OCI-LY7 (cell line): Measurements from ENCODE around the gene PCBD1. TPM values are rescaled to one million over a fixed set of nuclear protein-coding genes. Genes with fewer than 3 reads are reported as not detected.

Experiments used
- BruUV-seq: library from RNA; stranded (reverse); fragments of 400-500 nt; replicated peaks from 2 replicates; lab custom pipeline; 2021; lab: Mats Ljungman, UMichigan
- CTCF ChIA-PET: fragments of 300-600 bp; sonication (Branson Sonifier 250); formaldehyde crosslinking; loops from one replicate; lab custom pipeline; 2022; ENCODE audit warnings: antibody characterized with exemption; ENCODE audit not compliant: unreplicated experiment; lab: Charles Lee
- POLR2A ChIA-PET: fragments of 300-600 bp; sonication (Branson Sonifier 250); formaldehyde crosslinking; loops from one replicate; lab custom pipeline; 2022; ENCODE audit warnings: antibody characterized with exemption; lab: Charles Lee
- DNase-seq: peaks from one replicate; pipeline ENCODE4 v3.0.0-alpha.2; 2015; ENCODE audit warnings: low spot score
- H2AFZ ChIP-seq: fragments of 200-600 bp; sonication (generic), shearing (Covaris generic); 2 replicates; pipeline ENCODE4 v1.6.1; 2014; ENCODE audit warnings: mild to moderate bottlenecking, antibody characterized with exemption, low read length, moderate library complexity
- H3K27ac ChIP-seq: fragments of 200-600 bp; sonication (generic); 2 replicates; pipeline ENCODE4 v1.5.1; 2014; ENCODE audit warnings: mixed run types, low read depth, mild to moderate bottlenecking, moderate library complexity, low read length, inconsistent platforms; ENCODE audit not compliant: poor library complexity, severe bottlenecking
- H3K36me3 ChIP-seq: fragments of 200-600 bp; sonication (generic); 2 replicates; pipeline ENCODE4 v1.6.1; 2014; ENCODE audit warnings: mild to moderate bottlenecking, antibody characterized with exemption, low read length, moderate library complexity, mixed read lengths; ENCODE audit not compliant: insufficient read depth
- H3K4me1 ChIP-seq: fragments of 200-600 bp; sonication (generic); 2 replicates; pipeline ENCODE4 v1.5.1; 2014; ENCODE audit warnings: mild to moderate bottlenecking, low read length; ENCODE audit not compliant: insufficient read depth, poor library complexity, severe bottlenecking
- H3K4me2 ChIP-seq: fragments of 200-600 bp; sonication (generic); 2 replicates; pipeline ENCODE4 v1.6.1; 2014; ENCODE audit warnings: mild to moderate bottlenecking, low read length
- H3K4me3 ChIP-seq: fragments of 200-600 bp; sonication (generic); 2 replicates; pipeline ENCODE4 v1.5.1; 2014; ENCODE audit warnings: mild to moderate bottlenecking, low read depth, low read length; ENCODE audit not compliant: poor library complexity, severe bottlenecking
- H3K79me2 ChIP-seq: fragments of 200-600 bp; sonication (generic); 2 replicates; pipeline ENCODE4 v1.6.1; 2016; ENCODE audit warnings: low read depth, mild to moderate bottlenecking, low read length, moderate library complexity, mixed read lengths; ENCODE audit not compliant: insufficient read depth
- H3K9me2 ChIP-seq: fragments of 200-600 bp; sonication (generic); 2 replicates; pipeline ENCODE4 v1.6.1; 2016; ENCODE audit warnings: mild to moderate bottlenecking, low read length, mixed read lengths; ENCODE audit not compliant: insufficient read depth
- H3K9me3 ChIP-seq: fragments of 200-600 bp; sonication (generic); 2 replicates; pipeline ENCODE4 v1.6.1; 2014; ENCODE audit warnings: mild to moderate bottlenecking, mixed run types, low read length, mixed read lengths
- H4K20me1 ChIP-seq: fragments of 200-600 bp; sonication (generic); 2 replicates; pipeline ENCODE4 v1.6.1; 2014; ENCODE audit warnings: mild to moderate bottlenecking, antibody characterized with exemption, low read length, moderate library complexity, mixed read lengths; ENCODE audit not compliant: insufficient read depth
- EZH2phosphoT487 ChIP-seq: fragments of 200-600 bp; sonication (generic); IDR thresholded peaks from 2 replicates; pipeline ENCODE4 v1.6.1; 2018; ENCODE audit warnings: low read depth, borderline replicate concordance, mild to moderate bottlenecking, mixed run types, antibody characterized with exemption, low read length, moderate library complexity, mixed read lengths
- intact Hi-C: fragments of 100-400 bp; cut with micrococcal nuclease; formaldehyde crosslinking; loops from one replicate; pipeline ENCODE4 v1.10.0; 2022; ENCODE audit not compliant: unreplicated experiment
- total RNA-seq, 2 experiments: library from RNA; depleted of rRNA in 1 of 2; stranded (reverse); fragments of >200 nt in 1 of 2; shearing (Covaris generic) in 1 of 2; gene quantifications; 2 replicates each; pipeline ENCODE4 v1.2.3, GENCODE V29; 2014 to 2022
- TF ChIP-seq, protein P1 (sequence below): fragments of 200-600 bp; sonication (generic); conservative IDR thresholded peaks from 2 replicates; pipeline ENCODE4 v1.5.1; 2014; ENCODE audit warnings: mild to moderate bottlenecking, antibody characterized with exemption, low read length, moderate library complexity, mixed read lengths

The PCBD1 gene
- total RNA-seq, 2 experiments from 2014 or later, result 4.9 to 25.4 TPM

DNA sequence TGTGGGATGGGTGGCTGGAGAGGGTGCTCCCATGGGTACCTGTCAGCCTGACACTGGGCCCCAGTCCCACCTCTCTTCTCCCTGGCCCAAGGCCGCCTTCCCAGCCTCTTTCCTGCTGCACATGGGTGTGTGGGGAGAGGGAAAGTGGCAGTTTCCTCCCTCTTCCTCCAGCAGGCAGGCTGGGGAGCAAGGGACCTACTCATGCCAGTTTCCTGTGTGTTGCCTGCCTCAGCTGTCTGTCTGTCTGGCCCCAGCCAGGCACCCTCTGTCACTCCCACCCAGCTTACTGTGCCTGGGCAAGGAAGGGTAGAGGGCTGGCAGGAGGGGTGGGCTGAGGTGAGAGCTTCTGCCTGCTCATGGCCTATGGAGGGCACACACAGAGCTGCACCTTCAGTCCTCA is 46.3 kb upstream of the PCBD1 start:
- CTCF ChIA-PET, result no interaction called here
- Histone ChIP-seq H3K4me2 (no peak overlapping the region), H3K4me1 (no peaks in the 10 kb centered on the region), H3K79me2 (no peaks in the 10 kb centered on the region), H2AFZ (no peak overlapping the region), H3K27ac (no peak overlapping the region), H3K36me3 (no peaks in the 10 kb centered on the region), H4K20me1 (no peaks in the 10 kb centered on the region), H3K4me3 (no peak overlapping the region), H3K9me2 (no peaks in the 10 kb centered on the region), H3K9me3 (no peaks in the 10 kb centered on the region)
- intact Hi-C loops, result no loop called here
- POLR2A ChIA-PET, result no interaction called here
- BruUV-seq, result no TSS peak
- TF ChIP-seq EZH2phosphoT487, result no peak
- TF ChIP-seq, protein P1, sequence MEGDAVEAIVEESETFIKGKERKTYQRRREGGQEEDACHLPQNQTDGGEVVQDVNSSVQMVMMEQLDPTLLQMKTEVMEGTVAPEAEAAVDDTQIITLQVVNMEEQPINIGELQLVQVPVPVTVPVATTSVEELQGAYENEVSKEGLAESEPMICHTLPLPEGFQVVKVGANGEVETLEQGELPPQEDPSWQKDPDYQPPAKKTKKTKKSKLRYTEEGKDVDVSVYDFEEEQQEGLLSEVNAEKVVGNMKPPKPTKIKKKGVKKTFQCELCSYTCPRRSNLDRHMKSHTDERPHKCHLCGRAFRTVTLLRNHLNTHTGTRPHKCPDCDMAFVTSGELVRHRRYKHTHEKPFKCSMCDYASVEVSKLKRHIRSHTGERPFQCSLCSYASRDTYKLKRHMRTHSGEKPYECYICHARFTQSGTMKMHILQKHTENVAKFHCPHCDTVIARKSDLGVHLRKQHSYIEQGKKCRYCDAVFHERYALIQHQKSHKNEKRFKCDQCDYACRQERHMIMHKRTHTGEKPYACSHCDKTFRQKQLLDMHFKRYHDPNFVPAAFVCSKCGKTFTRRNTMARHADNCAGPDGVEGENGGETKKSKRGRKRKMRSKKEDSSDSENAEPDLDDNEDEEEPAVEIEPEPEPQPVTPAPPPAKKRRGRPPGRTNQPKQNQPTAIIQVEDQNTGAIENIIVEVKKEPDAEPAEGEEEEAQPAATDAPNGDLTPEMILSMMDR, result no peak
- no peak for DNase-seq

DNA sequence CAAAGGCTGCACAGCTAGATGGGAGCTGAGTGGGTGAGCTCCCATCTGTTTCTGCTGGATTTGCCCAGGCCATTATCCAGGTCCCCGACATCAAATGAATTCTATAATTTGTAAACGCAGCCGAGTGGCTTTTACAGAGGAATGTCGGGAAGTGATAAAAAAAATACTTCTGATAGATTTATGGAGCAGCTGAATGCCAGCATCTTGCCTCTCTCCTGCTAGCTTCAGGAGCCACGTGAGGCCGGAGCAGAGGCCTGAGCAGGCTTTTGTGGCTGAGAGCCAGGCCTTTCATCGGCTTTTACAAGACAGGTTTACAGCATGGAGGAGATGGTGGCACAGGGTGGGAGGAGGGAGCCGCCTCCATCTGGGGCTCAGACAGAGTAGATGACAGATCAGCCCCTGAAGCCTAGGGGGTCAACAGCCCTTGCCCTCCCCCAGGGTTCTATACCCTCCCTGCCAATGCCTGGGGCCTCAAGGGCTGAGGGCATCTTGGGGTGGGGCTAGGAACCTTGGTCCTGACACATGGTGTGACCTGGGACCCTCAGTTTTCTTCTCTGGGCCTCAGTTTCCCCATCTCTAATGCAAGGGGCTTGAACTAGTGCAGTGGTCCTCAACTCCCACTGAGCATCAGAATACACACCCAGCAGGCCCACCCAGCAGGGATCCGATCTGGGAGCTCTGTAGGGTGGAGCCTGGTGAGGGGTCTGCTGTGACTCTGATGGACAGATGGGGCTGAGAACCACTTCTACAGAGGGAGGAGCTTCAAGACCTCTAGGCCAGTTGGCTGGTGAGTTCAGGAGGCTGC is 44.2 kb upstream of the PCBD1 start:
- CTCF ChIA-PET, result no interaction called here
- no peak for DNase-seq
- no TSS peak for BruUV-seq
- TF ChIP-seq, protein P1, result no peak
- TF ChIP-seq EZH2phosphoT487, result no peak
- no peak overlapping the region for H3K4me2 ChIP-seq
- H2AFZ ChIP-seq, result no peak overlapping the region
- H3K4me1 ChIP-seq, result no peaks in the 10 kb centered on the region
- no peaks in the 10 kb centered on the region for H3K9me3 ChIP-seq
- H3K4me3 ChIP-seq, result no peak overlapping the region
- POLR2A ChIA-PET, result no interaction called here
- no peaks in the 10 kb centered on the region for H3K9me2 ChIP-seq
- intact Hi-C loops, result no loop called here
- H4K20me1 ChIP-seq, result no peaks in the 10 kb centered on the region
- H3K36me3 ChIP-seq, result no peaks in the 10 kb centered on the region
- H3K79me2 ChIP-seq, result no peaks in the 10 kb centered on the region
- no peak overlapping the region for H3K27ac ChIP-seq

DNA sequence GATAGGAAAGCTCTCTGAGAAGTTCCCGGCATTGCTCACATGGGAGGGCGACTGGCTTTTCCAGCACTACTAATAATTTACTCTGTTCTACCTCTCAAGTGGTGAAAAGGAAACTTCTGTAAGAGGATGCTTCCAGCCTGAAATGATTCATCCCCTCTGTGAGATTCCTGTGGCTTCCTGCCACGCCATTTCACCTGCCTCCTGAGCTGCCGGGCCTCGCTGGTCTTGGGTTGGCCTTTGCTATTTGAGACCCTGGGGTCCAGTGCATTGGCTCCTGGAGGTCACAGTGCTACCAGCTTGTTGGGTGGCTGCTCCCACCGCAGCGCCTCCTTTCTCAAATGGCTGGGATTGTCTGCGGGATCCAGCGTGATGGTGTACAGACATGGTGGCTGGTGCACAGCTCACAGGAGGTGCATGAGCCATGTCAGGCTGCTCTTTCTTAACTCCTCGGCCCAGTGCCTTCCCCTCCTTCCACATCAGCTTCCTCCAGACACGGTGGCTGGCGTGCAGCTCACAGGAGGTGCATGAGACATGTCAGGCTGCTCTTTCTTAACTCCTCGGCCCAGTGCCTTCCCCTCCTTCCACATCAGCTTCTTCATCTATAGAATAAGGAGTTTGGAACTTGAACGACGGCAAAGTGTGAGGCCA is 42.9 kb upstream of the PCBD1 start:
- POLR2A ChIA-PET, result no interaction called here
- H3K79me2 ChIP-seq, result no peaks in the 10 kb centered on the region
- BruUV-seq, result no TSS peak

More for the DNA sequence above, 42.9 kb upstream of the PCBD1 start:
- CTCF ChIA-PET, result no interaction called here
- DNase-seq, result no peak
- Histone ChIP-seq H3K9me2 (no peaks in the 10 kb centered on the region), H3K36me3 (no peaks in the 10 kb centered on the region), H3K4me1 (no peaks in the 10 kb centered on the region), H3K27ac (no peak overlapping the region), H3K4me3 (no peak overlapping the region), H2AFZ (no peak overlapping the region), H3K4me2 (no peak overlapping the region), H3K9me3 (no peaks in the 10 kb centered on the region), H4K20me1 (no peaks in the 10 kb centered on the region)
- intact Hi-C loops, result no loop called here
- TF ChIP-seq, protein P1, result no peak
- TF ChIP-seq EZH2phosphoT487, result no peak
